Neural progenitor cell (in vitro differentiated cells): ENCODE data around the gene GALNT17. TPM values are rescaled to one million over a fixed set of nuclear protein-coding genes. Genes with fewer than 3 reads are reported as not detected.

Experiments
- DNase-seq: peaks from one replicate; pipeline ENCODE4 v3.0.0-alpha.2; 2016; ENCODE audit warnings: low spot score
- H2AFZ ChIP-seq: fragments of 200-600 bp; sonication (generic); replicated peaks from 2 replicates; pipeline ENCODE4 v1.6.1; 2016; ENCODE audit warnings: antibody characterized with exemption
- H3F3A ChIP-seq: fragments of 200-600 bp; sonication (generic); 2 replicates; pipeline ENCODE4 v1.6.1; 2016; ENCODE audit warnings: antibody characterized with exemption, low read depth
- H3K27ac ChIP-seq: fragments of 200-600 bp; sonication (generic); 2 replicates; pipeline ENCODE4 v1.5.1; 2016; ENCODE audit warnings: mild to moderate bottlenecking
- H3K27me3 ChIP-seq: fragments of 200-600 bp; sonication (generic); 2 replicates; pipeline ENCODE4 v1.6.1; 2016; ENCODE audit warnings: mild to moderate bottlenecking, moderate library complexity
- H3K36me3 ChIP-seq: fragments of 200-600 bp; sonication (generic); 2 replicates; pipeline ENCODE4 v1.5.1; 2016
- H3K4me1 ChIP-seq: fragments of 200-600 bp; sonication (generic); 2 replicates; pipeline ENCODE4 v1.6.1; 2016; ENCODE audit warnings: mixed run types
- H3K4me2 ChIP-seq: fragments of 200-600 bp; sonication (generic); 2 replicates; pipeline ENCODE4 v1.6.1; 2016
- H3K4me3 ChIP-seq: fragments of 200-600 bp; sonication (generic); 2 replicates; pipeline ENCODE4 v1.5.1; 2016
- H3K79me2 ChIP-seq: fragments of 200-600 bp; sonication (generic); 2 replicates; pipeline ENCODE4 v1.6.1; 2016; ENCODE audit warnings: low read depth
- H3K9ac ChIP-seq: fragments of 200-600 bp; sonication (generic); 2 replicates; pipeline ENCODE4 v1.6.1; 2016
- H3K9me3 ChIP-seq: fragments of 200-600 bp; sonication (generic); 2 replicates; pipeline ENCODE4 v1.5.1; 2016; ENCODE audit warnings: low read depth
- H4K20me1 ChIP-seq: fragments of 200-600 bp; sonication (generic); 2 replicates; pipeline ENCODE4 v1.6.1; 2016; ENCODE audit warnings: low read depth
- H3K27ac Mint-ChIP-seq: 3 replicates; pipeline ENCODE4 v1.8.0; 2021; ENCODE audit warnings: mixed read lengths
- H3K27me3 Mint-ChIP-seq: 2 replicates; pipeline ENCODE4 v1.8.0; 2022; ENCODE audit warnings: low read depth, mild to moderate bottlenecking, inconsistent platforms, moderate library complexity, mixed read lengths; ENCODE audit not compliant: insufficient read depth
- H3K36me3 Mint-ChIP-seq: 3 replicates; pipeline ENCODE4 v1.8.0; 2021; ENCODE audit warnings: mixed read lengths
- H3K4me1 Mint-ChIP-seq: 3 replicates; pipeline ENCODE4 v1.8.0; 2021; ENCODE audit warnings: mixed read lengths
- H3K4me3 Mint-ChIP-seq: 3 replicates; pipeline ENCODE4 v1.8.0; 2021; ENCODE audit warnings: mild to moderate bottlenecking, moderate library complexity, mixed read lengths
- H3K9me3 Mint-ChIP-seq: 3 replicates; pipeline ENCODE4 v1.8.0; 2020; ENCODE audit warnings: mixed read lengths
- CTCF ChIP-seq: fragments of 200-600 bp; sonication (generic); IDR thresholded peaks from 2 replicates; pipeline ENCODE4 v1.5.1; 2017; ENCODE audit warnings: antibody characterized with exemption, mild to moderate bottlenecking
- EZH2 ChIP-seq: fragments of 200-600 bp; sonication (generic); IDR thresholded peaks from 2 replicates; pipeline ENCODE4 v1.6.1; 2017; ENCODE audit warnings: antibody characterized with exemption, mild to moderate bottlenecking, moderate library complexity
- EZH2phosphoT487 ChIP-seq: fragments of 200-600 bp; sonication (generic); IDR thresholded peaks from 2 replicates; pipeline ENCODE4 v1.6.1; 2017; ENCODE audit warnings: antibody characterized with exemption
- total RNA-seq: library from RNA; depleted of rRNA; stranded (reverse); fragments of >200 nt; gene quantifications from 2 replicates; pipeline ENCODE4 v1.2.3, GENCODE V29; 2015; ENCODE audit warnings: low replicate concordance

Gene GALNT17
- total RNA-seq, 1 donor from 2014 or later, result 17.1 TPM

GRCh38 chr7:71439321-71439720, 307.4 kb downstream of the GALNT17 start:
- H3K9ac ChIP-seq, result no peak overlapping the region
- no peak for DNase-seq
- H3K4me1 ChIP-seq, result peaks cover 6% of the 10 kb centered on the region
- H3F3A ChIP-seq, result no peaks in the 10 kb centered on the region
- no peak overlapping the region for H3K27ac ChIP-seq
- no peak overlapping the region for H3K4me2 ChIP-seq
- H3K79me2 ChIP-seq, result no peaks in the 10 kb centered on the region
- no peaks in the 10 kb centered on the region for H3K36me3 ChIP-seq
- Mint-ChIP-seq H3K9me3 (peaks cover 18% of the 10 kb centered on the region), H3K27me3 (no peaks in the 10 kb centered on the region), H3K36me3 (peaks cover 15% of the 10 kb centered on the region), H3K27ac (no peak overlapping the region), H3K4me1 (peaks cover 11% of the 10 kb centered on the region), H3K4me3 (no peak overlapping the region)
- no peaks in the 10 kb centered on the region for H4K20me1 ChIP-seq
- H3K4me3 ChIP-seq, result no peak overlapping the region
- H3K27me3 ChIP-seq, result no peaks in the 10 kb centered on the region
- no peak overlapping the region for H2AFZ ChIP-seq
- no peaks in the 10 kb centered on the region for H3K9me3 ChIP-seq
- no peak for TF ChIP-seq EZH2phosphoT487
- no peak for TF ChIP-seq EZH2
- no peak for TF ChIP-seq CTCF

GRCh38 chr7:71442492-71443190, 310.7 kb downstream of the GALNT17 start:
- peaks cover 4% of the 10 kb centered on the region for H3K9me3 Mint-ChIP-seq
- Histone ChIP-seq H3K36me3 (no peaks in the 10 kb centered on the region), H2AFZ (no peak overlapping the region), H3K79me2 (no peaks in the 10 kb centered on the region), H3K9ac (no peak overlapping the region), H4K20me1 (no peaks in the 10 kb centered on the region), H3K4me1 (peaks cover 10% of the 10 kb centered on the region), H3K4me3 (no peak overlapping the region), H3K9me3 (no peaks in the 10 kb centered on the region), H3K27ac (no peak overlapping the region), H3K4me2 (no peak overlapping the region), H3F3A (peaks cover 13% of the 10 kb centered on the region), H3K27me3 (no peaks in the 10 kb centered on the region)
- no peaks in the 10 kb centered on the region for H3K27me3 Mint-ChIP-seq
- H3K27ac Mint-ChIP-seq, result peak overlapping the region; percentile 81
- H3K4me3 Mint-ChIP-seq, result no peak overlapping the region
- DNase-seq, result no peak
- TF ChIP-seq EZH2 (no peak), EZH2phosphoT487 (no peak), CTCF (no peak)
- peaks cover 2% of the 10 kb centered on the region for H3K36me3 Mint-ChIP-seq
- peaks cover 12% of the 10 kb centered on the region for H3K4me1 Mint-ChIP-seq

GRCh38 chr7:71443191-71443530, 311.2 kb downstream of the GALNT17 start:
- H3K27ac Mint-ChIP-seq, result no peak overlapping the region
- Histone ChIP-seq H3K9ac (no peak overlapping the region), H3K4me2 (no peak overlapping the region), H3K36me3 (no peaks in the 10 kb centered on the region), H3K27ac (no peak overlapping the region), H3K9me3 (no peaks in the 10 kb centered on the region), H3K79me2 (no peaks in the 10 kb centered on the region), H3K4me1 (peaks cover 10% of the 10 kb centered on the region), H3F3A (peaks cover 15% of the 10 kb centered on the region), H2AFZ (no peak overlapping the region), H3K4me3 (no peak overlapping the region), H4K20me1 (no peaks in the 10 kb centered on the region), H3K27me3 (no peaks in the 10 kb centered on the region)
- no peak overlapping the region for H3K4me3 Mint-ChIP-seq
- DNase-seq, result no peak
- TF ChIP-seq EZH2phosphoT487, result no peak
- no peak for TF ChIP-seq EZH2
- no peak for TF ChIP-seq CTCF
- peaks cover 2% of the 10 kb centered on the region for H3K36me3 Mint-ChIP-seq
- H3K27me3 Mint-ChIP-seq, result no peaks in the 10 kb centered on the region
- H3K4me1 Mint-ChIP-seq, result peaks cover 17% of the 10 kb centered on the region
- H3K9me3 Mint-ChIP-seq, result peaks cover 7% of the 10 kb centered on the region
